GM21423 (cell line): ENCODE data around the gene SMC1A.
"Not testable (repeated sequence)": the region's sequence is repeated elsewhere in the genome, so short reads cannot be mapped to it uniquely, and the experiment has no call there.

Experiments
- ATAC-seq: cut with Tn5 transposase; IDR thresholded peaks from one replicate; pipeline ENCODE4 v1.9.1; 2021; ENCODE audit warnings: mild to moderate bottlenecking, moderate library complexity; ENCODE audit not compliant: unreplicated experiment

SMC1A gene

DNA sequence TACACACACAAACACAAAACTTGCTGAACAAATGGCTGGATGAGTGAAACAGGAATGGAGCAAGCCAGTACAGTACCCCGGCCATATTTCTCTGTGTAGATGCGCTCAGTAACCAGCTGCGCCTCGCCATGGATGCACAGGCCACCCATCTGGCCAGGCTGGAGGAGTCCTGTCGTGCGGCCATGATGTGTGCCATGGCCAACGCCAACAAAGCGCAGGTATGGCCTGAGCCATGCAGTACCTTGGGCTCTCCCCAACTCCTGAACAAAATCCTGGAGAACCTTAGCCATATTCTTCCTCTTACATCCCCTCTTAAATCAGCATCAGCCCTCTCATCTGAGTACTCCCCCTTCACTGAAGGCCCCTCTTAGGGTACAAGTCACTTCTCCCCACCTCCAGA lies 7.3 kb upstream of the SMC1A start:
- no peak for ATAC-seq

GRCh38 chrX:53422861-53423306 lies 430 bp upstream of the SMC1A start, which contains the start of gene RIBC1:
TSS of gene RIBC1 (plus strand) at chrX:53422873. CDS start at chrX:53426277, 3,404 bp downstream.
- ATAC-seq = no peak

GRCh38 chrX:53421772-53422085 lies 725 bp downstream of the SMC1A start:
- peak; percentile 4 for ATAC-seq

GRCh38 chrX:53421125-53421524 lies 1.3 kb downstream of the SMC1A start:
- no peak for ATAC-seq

GRCh38 chrX:53420351-53420750 lies 2.1 kb downstream of the SMC1A start:
- not testable (repeated sequence) for ATAC-seq

DNA sequence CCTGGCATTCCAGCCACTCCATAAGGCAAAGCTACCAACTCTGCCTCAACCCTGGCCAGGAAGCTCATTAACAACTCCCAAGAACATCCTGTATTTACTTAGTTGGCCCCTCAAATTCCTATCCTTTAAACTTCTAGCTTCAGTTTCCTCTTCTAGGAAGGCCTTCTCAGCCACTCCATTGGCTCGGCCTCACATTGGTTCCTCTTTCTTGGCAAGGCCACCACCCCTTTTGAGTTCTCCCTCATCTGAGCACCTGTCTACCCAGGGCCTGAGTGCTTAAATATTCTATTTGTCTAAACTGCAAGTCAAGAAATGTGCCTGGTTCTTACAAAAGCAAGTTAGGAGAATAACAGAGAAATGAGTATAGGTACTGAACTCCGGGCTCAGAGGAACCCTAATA lies 10.0 kb downstream of the SMC1A start:
- ATAC-seq = no peak

DNA sequence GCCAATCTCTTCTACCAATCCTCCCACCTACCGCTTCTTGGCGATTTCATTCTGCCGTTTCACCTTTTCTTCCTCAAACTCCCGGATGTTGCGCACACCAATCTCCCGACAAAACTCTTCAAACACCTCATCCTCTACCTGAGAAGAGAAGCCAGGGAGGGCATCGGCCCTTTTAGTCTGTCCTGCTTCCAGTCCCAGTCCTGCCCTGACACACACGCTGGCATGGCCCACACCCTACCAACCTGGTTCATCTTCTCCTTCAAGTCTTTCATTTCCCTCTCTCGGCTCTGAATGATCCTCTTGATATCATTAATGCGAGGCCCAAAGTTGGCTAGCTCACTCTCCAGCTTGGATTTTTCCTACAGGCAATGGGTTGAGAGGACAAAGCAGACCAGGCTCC lies 18.9 kb downstream of the SMC1A start:
- no peak for ATAC-seq

DNA sequence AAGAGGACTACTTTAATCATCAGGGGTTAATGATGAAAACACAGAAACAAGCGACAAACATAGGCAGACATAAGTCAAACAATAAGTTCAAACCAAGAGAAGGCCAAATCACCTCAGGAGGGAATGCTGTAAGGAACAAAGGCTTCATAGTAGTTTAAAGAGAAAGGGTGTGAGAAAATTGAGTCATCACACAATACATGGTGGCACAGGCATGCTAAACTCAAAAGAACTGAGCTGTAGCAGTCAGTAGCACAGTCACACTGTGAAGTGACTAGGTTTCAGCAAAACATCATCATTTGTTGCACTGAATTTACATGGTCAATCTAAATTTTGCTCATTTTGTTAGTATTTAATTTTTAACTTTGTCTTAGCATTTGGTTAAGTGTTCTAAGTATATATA lies 24.2 kb downstream of the SMC1A start:
- no peak for ATAC-seq

- no peak for ATAC-seq
Observed at GRCh38 chrX:53395605-53396298, 26.7 kb downstream of the SMC1A start.

DNA sequence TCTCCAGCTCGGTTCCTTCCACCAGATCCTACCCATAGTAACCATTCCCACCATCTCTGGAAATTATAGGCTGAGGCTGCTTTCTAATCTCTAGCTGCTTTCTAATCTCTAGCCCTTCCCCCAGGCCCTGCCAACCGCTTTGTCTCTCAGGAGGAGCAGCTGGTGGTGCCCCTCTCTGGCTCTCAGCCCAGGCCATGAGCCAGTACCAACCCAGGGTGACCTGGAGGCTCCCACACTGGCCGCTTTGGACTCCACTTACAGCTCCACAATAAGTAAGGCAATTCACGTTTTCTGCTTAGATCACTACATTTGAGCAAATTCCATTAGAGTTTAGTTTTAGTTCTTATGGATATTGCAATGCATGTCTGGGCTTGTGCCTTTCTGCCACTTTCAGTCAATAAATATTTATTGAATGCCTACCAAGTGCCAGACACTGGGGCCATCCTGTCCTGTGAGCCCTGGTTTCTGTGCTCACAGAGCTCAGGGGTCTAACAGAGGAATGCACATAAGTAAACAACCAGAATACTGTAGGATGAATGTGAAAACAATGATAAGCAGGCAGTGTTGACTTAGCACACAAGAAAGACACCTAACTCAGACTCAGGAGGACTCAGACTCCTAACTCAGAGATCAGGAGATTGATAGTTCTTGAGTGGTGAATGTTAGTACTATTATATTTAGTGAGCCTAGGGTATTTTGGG lies 38.9 kb downstream of the SMC1A start:
- ATAC-seq = no peak

DNA sequence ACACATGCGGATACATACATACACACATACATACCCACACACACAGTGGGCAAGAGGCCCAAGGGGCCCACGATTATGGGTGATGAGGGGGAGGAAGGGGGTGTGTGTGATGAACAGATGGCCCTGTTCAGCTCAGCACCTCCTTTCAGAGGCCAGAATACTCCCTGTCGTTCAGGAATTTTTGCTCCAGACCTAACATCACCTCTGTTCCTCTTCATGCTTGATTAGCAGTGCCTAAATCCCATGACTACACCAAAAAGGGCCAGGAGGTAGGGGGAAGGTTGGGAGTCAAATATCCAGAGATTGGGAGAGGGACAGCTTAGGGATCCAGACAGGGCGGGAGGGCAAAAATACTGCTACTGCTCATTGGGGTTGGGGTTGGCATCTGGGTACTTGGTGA lies 42.7 kb downstream of the SMC1A start:
- no peak for ATAC-seq

DNA sequence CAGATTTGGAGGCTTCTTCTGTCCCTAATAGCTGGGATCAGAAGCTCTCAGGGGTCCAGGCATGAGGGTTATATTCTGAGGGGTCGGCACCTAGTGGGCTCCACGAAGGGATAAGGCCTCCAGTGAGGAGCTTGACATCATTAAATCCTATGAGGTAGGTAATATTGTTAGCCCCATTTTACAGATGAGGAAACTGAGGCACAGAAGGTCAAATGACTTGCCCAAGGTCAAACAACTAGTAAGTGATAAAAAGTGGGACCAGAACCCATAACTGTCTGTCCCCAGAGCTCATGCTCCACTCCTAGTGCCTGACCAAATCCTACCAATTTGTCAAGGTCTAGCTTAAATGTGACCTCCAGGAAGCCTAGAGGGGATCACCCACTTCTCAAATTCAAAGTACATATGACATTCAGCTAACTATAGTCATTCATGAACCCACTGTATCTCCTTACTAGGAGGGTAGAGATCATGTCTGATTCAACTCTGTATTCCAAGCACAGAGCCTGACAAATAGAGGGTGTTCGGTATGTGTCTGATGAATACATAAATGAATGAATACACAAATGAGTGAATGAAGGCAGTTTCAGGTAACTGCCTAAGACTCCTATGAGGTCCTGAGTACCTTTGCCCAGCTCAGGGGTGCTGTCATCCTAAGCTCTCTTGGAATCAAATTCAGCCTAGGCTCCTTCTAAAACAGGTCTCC lies 43.3 kb downstream of the SMC1A start:
- ATAC-seq = no peak

GRCh38 chrX:53377464-53377863 lies 45.0 kb downstream of the SMC1A start:
- no peak for ATAC-seq

DNA sequence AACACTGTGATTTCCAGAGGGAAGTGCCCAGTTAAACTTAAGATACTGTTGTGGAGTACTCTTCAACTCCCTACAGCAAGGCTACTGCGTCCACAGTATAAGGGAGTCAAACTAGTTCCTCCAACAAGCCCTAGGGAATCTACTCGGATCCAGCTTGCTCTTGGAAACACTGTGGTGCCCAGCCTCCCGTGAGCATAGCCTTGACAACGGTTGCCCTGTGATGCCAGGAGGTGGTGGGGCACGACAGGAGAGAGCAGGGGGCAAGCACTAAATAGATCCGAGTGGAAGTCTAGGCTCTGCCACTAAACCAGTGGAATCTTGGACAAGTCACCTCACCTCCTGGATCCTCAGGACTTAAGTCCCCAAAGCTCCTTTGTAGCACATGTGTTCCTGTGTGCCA lies 45.6 kb downstream of the SMC1A start:
- no peak for ATAC-seq

DNA sequence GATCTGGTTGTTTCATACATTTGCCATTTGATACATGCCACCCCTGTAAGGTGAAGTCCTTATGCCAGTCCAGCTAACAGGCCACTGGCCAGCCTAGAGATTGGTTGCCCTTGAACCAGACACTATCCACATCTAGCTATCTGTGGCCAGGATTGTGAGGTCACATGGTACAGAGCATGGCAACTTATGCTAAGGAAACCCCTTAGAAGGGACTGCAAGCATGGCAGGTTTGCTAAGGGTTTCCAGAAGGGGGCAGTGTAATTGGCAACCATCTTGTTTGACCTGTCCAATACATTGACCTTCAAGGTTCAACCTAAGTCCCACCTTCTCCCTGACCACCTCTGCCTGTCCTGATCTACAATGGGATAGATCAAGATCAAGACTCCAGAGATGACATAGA lies 47.5 kb downstream of the SMC1A start:
- ATAC-seq = no peak

DNA sequence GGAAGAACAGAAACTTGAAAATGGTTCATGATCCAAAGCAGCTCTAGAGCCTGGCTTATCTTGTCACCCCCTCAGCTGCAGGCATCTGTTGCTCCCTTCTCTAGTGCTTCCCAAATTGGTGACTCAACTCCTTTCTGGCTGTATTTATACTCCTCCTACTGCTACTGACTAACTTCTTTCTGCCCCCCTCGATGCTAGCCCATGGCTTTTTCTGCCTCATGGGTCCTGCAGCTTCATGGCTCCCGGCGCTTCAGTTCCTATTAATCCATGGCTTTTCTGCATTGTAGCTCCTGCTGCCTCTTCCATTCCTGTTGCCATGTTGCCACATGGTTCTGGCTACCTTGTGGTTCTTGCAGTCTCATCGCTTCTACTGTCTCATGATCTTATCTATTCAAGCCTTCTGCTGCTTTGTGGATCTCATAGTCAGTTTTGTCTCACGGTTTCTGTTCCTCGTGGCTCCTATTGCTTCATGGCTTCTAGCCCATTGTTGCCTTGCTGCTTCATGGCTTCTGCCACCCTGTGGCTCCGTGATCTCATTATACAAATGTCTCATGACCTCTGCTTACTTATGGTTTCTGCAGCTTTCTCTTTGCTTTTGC lies 48.1 kb downstream of the SMC1A start:
- no peak for ATAC-seq

- no peak for ATAC-seq
Observed at GRCh38 chrX:53373307-53373706, 49.1 kb downstream of the SMC1A start.

DNA sequence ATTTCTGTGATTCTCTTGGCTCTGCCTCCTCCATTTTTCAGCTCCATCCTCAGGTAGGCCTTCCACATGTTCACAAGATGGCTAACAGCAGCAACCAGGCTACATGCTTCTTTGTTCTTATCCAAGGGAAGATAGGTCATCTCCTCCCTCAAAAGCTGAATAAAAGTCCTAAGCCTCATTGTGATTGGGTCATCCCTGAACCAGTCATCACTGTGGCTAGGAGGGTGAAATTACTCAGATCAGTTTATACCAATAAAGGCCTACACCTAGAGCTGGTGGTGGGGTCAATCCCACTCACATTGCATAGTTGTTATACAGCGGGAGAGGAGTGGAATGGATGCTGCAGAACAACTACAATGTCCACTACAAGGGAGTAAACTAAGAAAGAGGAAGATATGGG lies 56.0 kb downstream of the SMC1A start:
- ATAC-seq = not testable (repeated sequence)

DNA sequence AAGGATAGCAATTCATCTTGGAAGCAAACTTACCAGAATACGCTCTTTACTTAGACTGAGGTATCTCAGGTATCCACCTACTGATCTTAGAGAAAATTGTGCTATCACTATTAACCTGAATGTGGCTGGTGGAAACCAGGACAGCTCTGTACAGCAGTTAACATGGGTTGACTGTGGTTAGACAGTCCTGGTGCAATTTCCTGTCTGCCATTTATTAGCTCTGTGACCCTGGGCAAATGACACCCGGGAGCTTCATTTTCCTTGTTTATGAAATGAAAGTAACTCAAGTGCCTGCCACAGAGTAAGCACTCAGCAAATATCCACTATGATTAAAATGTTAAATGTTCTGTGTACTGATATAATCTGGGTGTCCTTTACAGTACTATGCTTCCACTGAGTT lies 60.0 kb downstream of the SMC1A start:
- no peak for ATAC-seq

- no peak for ATAC-seq
Observed at GRCh38 chrX:53357799-53358530, 64.5 kb downstream of the SMC1A start.

GRCh38 chrX:53356186-53356585 lies 66.3 kb downstream of the SMC1A start:
- no peak for ATAC-seq
